OCI-LY7 (cell line): Measurements from ENCODE around the gene TOX4.

Experiments
- CTCF ChIP-seq: fragments of 200-600 bp; sonication (generic); conservative IDR thresholded peaks from 2 replicates; pipeline ENCODE4 v1.5.1; 2014; ENCODE audit warnings: mild to moderate bottlenecking, antibody characterized with exemption, low read length, moderate library complexity, mixed read lengths
- EZH2phosphoT487 ChIP-seq: fragments of 200-600 bp; sonication (generic); IDR thresholded peaks from 2 replicates; pipeline ENCODE4 v1.6.1; 2018; ENCODE audit warnings: low read depth, borderline replicate concordance, mild to moderate bottlenecking, mixed run types, antibody characterized with exemption, low read length, moderate library complexity, mixed read lengths

- TF ChIP-seq CTCF = peak; percentile 89
- TF ChIP-seq EZH2phosphoT487 = no peak
These were observed at the start of gene TOX4, which contains the start of gene RAB2B for GRCh38 chr14:21476925-21477681.
